ENCODE results near the gene PLPPR2. TPM values are rescaled to one million over a fixed set of nuclear protein-coding genes. Genes with fewer than 3 reads are reported as not detected.

Gene PLPPR2
- total RNA-seq, 4 donors from 2014 or later = 6.0 to 18.4 (median 8.9) TPM

DNA sequence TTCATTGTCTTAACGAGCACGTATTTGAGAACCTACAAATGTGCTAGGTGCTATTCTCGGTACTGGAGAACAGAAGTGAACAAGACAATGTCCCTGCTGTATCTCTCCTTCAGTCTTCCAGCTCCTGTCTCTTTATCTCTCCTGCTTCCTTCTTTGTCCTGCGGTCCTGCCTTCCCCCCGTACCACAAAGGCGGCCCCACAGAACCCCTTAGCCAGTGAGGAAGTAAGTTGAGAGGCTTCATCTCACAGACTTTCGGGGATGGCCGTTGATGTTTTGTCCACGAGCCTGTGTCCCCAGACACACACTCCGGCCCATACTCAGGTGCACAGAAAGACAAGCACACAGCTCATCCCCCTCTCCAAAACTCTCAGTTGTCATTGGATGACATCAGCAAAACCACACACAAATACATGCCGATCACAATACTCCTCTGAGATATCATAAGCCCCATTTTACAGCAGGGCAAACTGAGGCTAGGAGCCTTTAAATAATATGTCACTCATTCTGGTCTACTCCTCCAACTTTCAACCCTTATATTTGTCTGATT lies 18.7 kb downstream of the PLPPR2 start:
- no peak for TF ChIP-seq POLR2A (IDR thresholded peaks at IDR 0.05)
- TF ChIP-seq, protein P1, sequence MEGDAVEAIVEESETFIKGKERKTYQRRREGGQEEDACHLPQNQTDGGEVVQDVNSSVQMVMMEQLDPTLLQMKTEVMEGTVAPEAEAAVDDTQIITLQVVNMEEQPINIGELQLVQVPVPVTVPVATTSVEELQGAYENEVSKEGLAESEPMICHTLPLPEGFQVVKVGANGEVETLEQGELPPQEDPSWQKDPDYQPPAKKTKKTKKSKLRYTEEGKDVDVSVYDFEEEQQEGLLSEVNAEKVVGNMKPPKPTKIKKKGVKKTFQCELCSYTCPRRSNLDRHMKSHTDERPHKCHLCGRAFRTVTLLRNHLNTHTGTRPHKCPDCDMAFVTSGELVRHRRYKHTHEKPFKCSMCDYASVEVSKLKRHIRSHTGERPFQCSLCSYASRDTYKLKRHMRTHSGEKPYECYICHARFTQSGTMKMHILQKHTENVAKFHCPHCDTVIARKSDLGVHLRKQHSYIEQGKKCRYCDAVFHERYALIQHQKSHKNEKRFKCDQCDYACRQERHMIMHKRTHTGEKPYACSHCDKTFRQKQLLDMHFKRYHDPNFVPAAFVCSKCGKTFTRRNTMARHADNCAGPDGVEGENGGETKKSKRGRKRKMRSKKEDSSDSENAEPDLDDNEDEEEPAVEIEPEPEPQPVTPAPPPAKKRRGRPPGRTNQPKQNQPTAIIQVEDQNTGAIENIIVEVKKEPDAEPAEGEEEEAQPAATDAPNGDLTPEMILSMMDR (IDR thresholded peaks at IDR 0.05) = no peak
- Histone ChIP-seq H3K9me3 (no peaks in the 10 kb centered on the region), H3K4me1 (peaks cover 22 to 41% of the 10 kb centered on the region in 2 donors), H3K36me3 (no peaks in the 10 kb centered on the region), H3K4me3 (replicated peaks in 1 of 3) (peak overlapping the region in 1 of 3 donors; percentile 59), H3K27ac (peak overlapping the region in 2 of 3 donors; percentile 89 to 95), H3K27me3 (no peaks in the 10 kb centered on the region)
- 43 to 45% methylated on average over 11 of the region's 11 CpGs for WGBS, 2 donors
- DNase-seq = no peak
- intact Hi-C loops (cut with DNase I) = no loop called here

DNA sequence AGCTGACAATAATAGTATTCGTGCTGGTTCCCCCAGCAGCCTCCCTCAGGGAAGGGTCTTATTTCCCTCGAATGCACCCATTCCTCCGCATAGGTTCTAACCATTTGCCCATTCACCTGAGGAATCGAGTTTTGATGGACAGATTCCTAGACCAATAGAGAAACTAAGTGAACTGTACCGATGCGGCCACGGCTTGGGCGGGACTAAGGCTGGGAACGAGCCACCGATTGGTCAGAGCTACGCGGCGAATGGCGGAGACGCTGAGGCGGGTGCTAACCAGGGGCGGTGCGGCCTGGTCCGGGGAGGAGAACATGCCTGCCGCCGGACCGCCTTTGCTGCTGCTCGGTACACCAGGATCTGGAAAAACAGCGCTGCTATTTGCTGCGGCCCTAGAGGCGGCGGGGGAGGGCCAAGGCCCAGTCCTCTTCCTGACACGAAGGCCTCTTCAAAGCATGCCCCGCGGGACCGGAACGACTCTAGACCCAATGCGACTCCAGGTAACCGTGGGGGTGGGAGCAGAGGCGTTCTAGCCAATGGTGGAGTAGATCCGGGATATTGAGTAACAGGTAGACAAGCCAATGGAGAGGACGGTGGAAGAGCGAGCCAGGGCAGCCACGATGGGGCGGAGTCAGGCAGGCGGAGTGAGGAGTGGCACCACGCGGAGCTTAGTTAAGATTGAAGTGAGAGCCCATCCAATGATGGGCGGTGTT lies 19.4 kb downstream of the PLPPR2 start, which contains the start of gene SWSAP1:
SWSAP1 (plus strand) TSS at position 234 of the 710 bp plus-strand sequence; CDS start at position 249, 15 bp downstream.
- TF ChIP-seq, protein P1 (IDR thresholded peaks at IDR 0.05) = no peak
- TF ChIP-seq POLR2A (IDR thresholded peaks at IDR 0.05) = peak in 1 of 2 donors; percentile 62
- intact Hi-C loops (cut with DNase I) = no loop called here
- WGBS, 2 donors = 0 to 1% methylated on average over 37 of the region's 44 CpGs
- H3K27ac ChIP-seq = peak within 1 kb of the TSS; percentile 89 to 95 (median 92)
- H3K27me3 ChIP-seq = no peaks in the 10 kb centered on the region
- peaks cover 22 to 41% of the 10 kb centered on the region in 2 donors for H3K4me1 ChIP-seq
- DNase-seq = peak; percentile 99
- no peaks in the 10 kb centered on the region for H3K36me3 ChIP-seq
- H3K4me3 ChIP-seq (replicated peaks in 1 of 3) = peak within 1 kb of the TSS; percentile 4 to 59 (median 29)
- H3K9me3 ChIP-seq = no peaks in the 10 kb centered on the region

DNA sequence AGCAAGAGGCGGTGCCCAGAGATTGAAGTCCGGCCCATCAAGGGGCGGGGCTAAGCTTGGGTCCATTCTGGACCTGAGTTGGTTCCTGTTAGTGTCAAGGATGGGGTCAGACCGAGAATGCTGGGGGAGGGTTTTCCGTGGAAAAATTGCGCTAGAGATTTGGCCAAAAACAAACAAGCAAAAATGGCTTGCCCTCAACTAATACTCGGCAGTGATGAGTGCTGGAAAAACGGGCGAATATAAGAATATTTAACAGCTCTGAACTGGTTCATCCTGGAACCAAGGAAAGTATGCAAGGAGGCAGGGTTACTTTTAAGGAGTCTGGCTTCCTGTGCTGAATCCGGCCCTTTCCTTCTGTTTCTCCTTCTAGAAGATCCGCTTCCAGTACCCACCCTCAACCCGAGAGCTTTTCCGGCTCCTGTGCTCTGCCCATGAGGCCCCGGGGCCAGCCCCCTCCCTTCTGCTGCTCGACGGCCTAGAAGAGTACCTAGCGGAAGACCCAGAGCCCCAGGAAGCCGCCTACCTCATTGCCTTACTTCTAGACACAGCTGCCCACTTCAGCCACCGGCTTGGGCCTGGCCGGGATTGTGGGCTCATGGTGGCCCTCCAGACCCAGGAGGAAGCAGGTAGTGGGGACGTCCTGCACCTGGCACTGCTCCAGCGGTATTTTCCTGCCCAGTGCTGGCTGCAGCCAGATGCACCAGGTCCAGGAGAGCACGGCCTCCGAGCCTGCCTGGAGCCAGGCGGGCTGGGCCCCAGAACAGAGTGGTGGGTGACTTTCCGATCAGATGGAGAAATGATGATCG lies 20.1 kb downstream of the PLPPR2 start:
- intact Hi-C loops (cut with DNase I) = no loop called here
- 9 to 11% methylated on average over 17 to 22 of the region's 27 CpGs for WGBS, 2 donors
- TF ChIP-seq, protein P1 (IDR thresholded peaks at IDR 0.05) = no peak
- peak in 1 of 2 donors; percentile 79 for TF ChIP-seq POLR2A (IDR thresholded peaks at IDR 0.05)
- Histone ChIP-seq H3K4me1 (peaks cover 22 to 48% of the 10 kb centered on the region in 2 donors), H3K27ac (peak overlapping the region; percentile 84 to 92 (median 89)), H3K9me3 (no peaks in the 10 kb centered on the region), H3K36me3 (no peaks in the 10 kb centered on the region), H3K27me3 (no peaks in the 10 kb centered on the region), H3K4me3 (replicated peaks in 1 of 3) (peak overlapping the region in 2 of 3 donors; percentile 4 to 59)
- peak; percentile 66 to 68 for DNase-seq

DNA sequence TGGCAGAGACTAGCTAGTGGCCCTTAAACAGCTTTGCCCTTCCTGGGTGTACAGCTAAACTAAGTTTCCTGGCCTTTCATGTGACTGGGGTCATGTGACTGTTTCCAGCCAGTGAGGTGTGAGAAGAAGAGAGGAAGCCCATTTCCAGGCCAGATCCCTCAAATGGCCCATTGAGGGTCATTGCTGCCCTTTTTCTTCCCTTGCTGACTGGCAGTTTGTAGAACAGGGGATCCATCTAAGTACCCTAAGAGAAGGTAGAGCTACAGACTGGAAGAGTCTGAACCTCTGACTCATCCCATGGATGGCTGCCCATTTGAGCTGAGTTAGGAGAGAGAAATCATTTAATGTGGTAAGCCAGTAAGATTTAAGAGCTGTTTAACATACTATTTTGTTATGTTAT lies 22.0 kb downstream of the PLPPR2 start:
- peak overlapping the region; percentile 0 to 53 (median 20) for H3K27ac ChIP-seq
- peak; percentile 58 to 67 for DNase-seq
- H3K27me3 ChIP-seq = no peaks in the 10 kb centered on the region
- H3K9me3 ChIP-seq = no peaks in the 10 kb centered on the region
- no peaks in the 10 kb centered on the region for H3K36me3 ChIP-seq
- H3K4me3 ChIP-seq (replicated peaks in 1 of 3) = no peak overlapping the region
- H3K4me1 ChIP-seq = peaks cover 28 to 61% of the 10 kb centered on the region in 2 donors
- intact Hi-C loops (cut with DNase I) = no loop called here
- no peak for TF ChIP-seq POLR2A (IDR thresholded peaks at IDR 0.05)
- TF ChIP-seq, protein P1 (IDR thresholded peaks at IDR 0.05) = no peak
